SH-SY5Y (cell line): ENCODE results near the gene ZHX3.

Source experiments
- GATA2 ChIP-seq: IDR thresholded peaks from 2 replicates; pipeline ENCODE4 v1.6.1; 2011; ENCODE audit warnings: mild to moderate bottlenecking, low read depth, low read length
- GATA3 ChIP-seq: IDR thresholded peaks from 2 replicates; pipeline ENCODE4 v1.6.1; 2011; ENCODE audit warnings: low read depth, mild to moderate bottlenecking, low read length, moderate library complexity

ZHX3 gene

GRCh38 chr20:41273445-41273844, 44.1 kb downstream of the ZHX3 start:
- no peak for TF ChIP-seq GATA3

GRCh38 chr20:41272339-41272738, 45.2 kb downstream of the ZHX3 start:
- TF ChIP-seq GATA3: no peak
- no peak for TF ChIP-seq GATA2

GRCh38 chr20:41268917-41269652, 48.4 kb downstream of the ZHX3 start:
- no peak for TF ChIP-seq GATA2
- TF ChIP-seq GATA3: no peak

GRCh38 chr20:41268402-41268801, 49.1 kb downstream of the ZHX3 start:
- no peak for TF ChIP-seq GATA3
- no peak for TF ChIP-seq GATA2

GRCh38 chr20:41265938-41266337, 51.6 kb downstream of the ZHX3 start:
- no peak for TF ChIP-seq GATA2
- TF ChIP-seq GATA3: no peak

GRCh38 chr20:41264819-41265218, 52.7 kb downstream of the ZHX3 start:
- TF ChIP-seq GATA2: no peak
- no peak for TF ChIP-seq GATA3

- TF ChIP-seq GATA3 (no peak), GATA2 (no peak)
Observed at GRCh38 chr20:41261790-41262717, 55.5 kb downstream of the ZHX3 start.

GRCh38 chr20:41261260-41261659, 56.3 kb downstream of the ZHX3 start:
- TF ChIP-seq GATA2 (no peak), GATA3 (no peak)

GRCh38 chr20:41260734-41261220, 56.8 kb downstream of the ZHX3 start:
- TF ChIP-seq GATA2 (no peak), GATA3 (no peak)

GRCh38 chr20:41259309-41259708, 58.2 kb downstream of the ZHX3 start:
- TF ChIP-seq GATA3 (no peak), GATA2 (no peak)

- TF ChIP-seq GATA3 (no peak), GATA2 (no peak)
Observed at GRCh38 chr20:41258474-41258873, 59.1 kb downstream of the ZHX3 start.

- TF ChIP-seq GATA3 (no peak), GATA2 (no peak)
Observed at GRCh38 chr20:41256516-41256915, 61.0 kb downstream of the ZHX3 start.

- TF ChIP-seq GATA3 (no peak), GATA2 (no peak)
Observed at GRCh38 chr20:41255655-41256054, 61.9 kb downstream of the ZHX3 start.

- TF ChIP-seq GATA3: no peak
- no peak for TF ChIP-seq GATA2
Observed at GRCh38 chr20:41249411-41250281, 67.9 kb downstream of the ZHX3 start.
